Superior temporal gyrus (tissue), 1 donor: Measurements from ENCODE around the gene LIPA.

ENCODE experiments used
- DNase-seq: peaks from one replicate; pipeline ENCODE4 v3.0.0-alpha.2; 2016; ENCODE audit errors: extremely low spot score

Gene LIPA

DNA sequence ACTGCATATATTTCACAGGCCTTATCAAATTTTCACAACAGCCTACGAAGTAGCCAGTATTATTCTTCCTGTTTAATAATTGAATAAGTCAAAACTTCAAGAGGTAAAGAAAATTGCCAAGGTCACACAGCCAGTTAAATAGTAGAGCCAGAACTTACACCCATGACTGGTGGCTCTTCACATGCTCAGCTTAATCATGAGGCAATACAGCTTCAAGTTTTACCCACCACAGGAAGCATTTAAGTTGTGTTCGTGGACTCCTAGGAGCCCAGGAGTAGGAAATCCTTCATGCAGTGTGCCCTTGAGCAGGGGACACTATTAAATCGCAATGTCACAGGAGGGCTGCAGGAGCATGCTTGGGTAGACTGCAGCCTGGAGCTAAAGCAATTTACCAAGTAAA lies 11.1 kb downstream of the LIPA start:
- no peak for DNase-seq

GRCh38 chr10:89238956-89239644 lies 12.5 kb downstream of the LIPA start:
- DNase-seq: no peak

DNA sequence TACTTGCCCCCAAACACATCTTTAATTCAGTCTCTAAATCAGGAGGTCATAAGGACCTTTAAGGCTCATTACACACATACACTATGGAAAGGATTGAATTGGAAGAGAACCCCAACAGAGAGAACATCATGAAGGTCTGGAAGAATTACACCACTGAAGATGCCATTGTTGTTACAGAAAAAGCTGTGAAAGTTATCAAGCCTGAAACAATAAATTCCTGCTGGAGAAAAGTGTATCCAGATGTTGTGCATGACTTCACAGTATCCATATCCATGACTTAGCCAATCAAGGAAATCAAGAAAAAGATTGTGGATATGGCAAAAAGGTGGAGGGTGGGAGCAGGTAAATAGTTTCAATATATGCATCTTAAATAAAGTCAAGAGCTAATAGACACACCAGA lies 13.7 kb downstream of the LIPA start:
- no peak for DNase-seq

- DNase-seq: no peak
These were observed 15.3 kb downstream of the LIPA start for GRCh38 chr10:89236226-89236797.

DNA sequence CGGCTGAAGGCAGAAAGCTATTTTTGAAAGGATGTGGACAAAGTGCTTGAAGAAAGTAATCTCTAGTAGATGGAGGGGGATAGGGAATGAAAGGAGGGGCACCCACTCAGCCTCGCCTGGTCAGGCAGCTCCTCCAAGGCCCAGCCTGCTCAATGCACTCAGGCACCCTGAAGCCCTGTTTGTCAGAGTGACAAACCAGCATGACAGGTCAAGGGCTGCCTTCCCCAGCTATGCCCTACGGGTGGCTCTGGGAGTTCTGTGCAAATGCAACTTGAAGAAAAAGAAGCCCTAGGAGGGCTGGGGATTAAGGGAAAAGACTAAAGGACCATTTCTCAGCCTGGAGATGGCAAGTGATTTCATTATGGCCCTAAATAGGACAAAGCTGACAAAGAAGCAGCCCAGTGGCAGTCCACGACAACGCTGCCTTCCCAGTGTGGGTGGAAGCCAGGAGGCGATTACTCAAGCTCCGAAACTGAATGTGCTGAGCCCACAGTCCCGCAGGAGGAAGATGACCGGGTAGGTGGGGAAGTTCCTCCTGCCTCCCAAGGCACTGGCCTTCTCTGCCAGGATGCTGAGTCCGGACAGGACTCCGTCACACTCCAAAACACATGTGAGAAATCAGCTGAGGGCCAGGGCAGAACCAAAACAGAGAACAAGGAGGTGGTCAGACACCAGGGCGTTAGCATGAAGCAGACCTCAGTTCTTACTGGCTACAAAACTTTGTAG lies 16.3 kb downstream of the LIPA start:
- peak; percentile 83 for DNase-seq

GRCh38 chr10:89233033-89233432 lies 18.5 kb downstream of the LIPA start:
- peak; percentile 87 for DNase-seq

- DNase-seq: no peak
These were observed 22.6 kb downstream of the LIPA start for GRCh38 chr10:89228962-89229361.

- no peak for DNase-seq
These were observed 23.4 kb downstream of the LIPA start for GRCh38 chr10:89228146-89228545.

DNA sequence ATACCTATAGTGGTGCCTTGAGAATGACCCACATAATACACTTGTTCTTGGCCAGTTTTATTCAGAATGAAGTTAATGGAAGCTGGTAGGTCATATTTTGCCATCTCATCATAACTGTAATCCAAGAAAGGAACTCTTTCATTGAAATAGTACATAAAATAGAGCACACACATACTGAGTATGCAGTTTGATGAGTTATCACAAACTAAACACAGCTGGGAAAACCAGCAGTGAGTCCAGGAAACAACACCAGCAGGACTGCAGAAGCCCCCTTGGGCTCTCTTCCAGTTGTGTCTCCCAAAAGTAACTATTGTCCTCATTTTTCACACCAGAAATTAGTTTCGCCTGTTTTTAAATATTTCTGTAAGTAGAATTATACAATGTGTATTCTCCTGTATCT lies 24.7 kb downstream of the LIPA start:
- DNase-seq: no peak

DNA sequence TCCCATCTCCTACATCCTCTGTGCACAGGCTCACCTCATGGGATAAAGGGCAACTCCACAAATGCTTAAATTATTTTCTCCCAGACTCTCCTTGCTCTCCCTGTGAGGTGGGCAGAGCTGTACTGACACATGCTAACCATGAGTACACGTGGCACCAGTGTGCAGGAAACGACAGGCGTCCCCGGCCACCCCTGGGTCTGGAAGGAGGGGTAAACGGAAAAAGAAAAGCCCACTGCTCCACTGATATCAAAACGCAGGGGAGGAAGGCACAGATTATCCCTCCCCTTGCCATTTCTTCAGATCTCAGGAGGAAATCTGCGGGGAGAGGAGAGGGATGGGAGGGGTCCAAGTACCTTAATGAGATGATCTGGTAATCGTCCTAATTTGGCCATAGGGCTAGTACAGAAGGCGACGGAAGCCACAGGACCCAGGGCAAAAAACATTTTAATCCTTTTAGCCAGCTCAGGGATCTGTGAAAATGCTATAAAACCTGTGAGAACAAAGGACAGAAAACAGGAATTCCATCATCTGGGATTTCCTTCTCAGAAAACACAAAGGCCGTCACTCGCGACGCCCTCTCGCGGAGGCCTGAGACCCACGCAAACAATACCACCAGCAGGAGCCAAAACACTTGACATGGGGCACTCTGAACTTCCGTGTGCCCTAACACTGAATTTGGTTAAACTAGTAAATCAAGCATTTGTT lies 26.7 kb downstream of the LIPA start:
- DNase-seq: peak; percentile 80

- no peak for DNase-seq
These were observed 29.7 kb downstream of the LIPA start for GRCh38 chr10:89221919-89222318.

- DNase-seq: peak; percentile 74
These were observed 31.9 kb downstream of the LIPA start for GRCh38 chr10:89219513-89220218.

DNA sequence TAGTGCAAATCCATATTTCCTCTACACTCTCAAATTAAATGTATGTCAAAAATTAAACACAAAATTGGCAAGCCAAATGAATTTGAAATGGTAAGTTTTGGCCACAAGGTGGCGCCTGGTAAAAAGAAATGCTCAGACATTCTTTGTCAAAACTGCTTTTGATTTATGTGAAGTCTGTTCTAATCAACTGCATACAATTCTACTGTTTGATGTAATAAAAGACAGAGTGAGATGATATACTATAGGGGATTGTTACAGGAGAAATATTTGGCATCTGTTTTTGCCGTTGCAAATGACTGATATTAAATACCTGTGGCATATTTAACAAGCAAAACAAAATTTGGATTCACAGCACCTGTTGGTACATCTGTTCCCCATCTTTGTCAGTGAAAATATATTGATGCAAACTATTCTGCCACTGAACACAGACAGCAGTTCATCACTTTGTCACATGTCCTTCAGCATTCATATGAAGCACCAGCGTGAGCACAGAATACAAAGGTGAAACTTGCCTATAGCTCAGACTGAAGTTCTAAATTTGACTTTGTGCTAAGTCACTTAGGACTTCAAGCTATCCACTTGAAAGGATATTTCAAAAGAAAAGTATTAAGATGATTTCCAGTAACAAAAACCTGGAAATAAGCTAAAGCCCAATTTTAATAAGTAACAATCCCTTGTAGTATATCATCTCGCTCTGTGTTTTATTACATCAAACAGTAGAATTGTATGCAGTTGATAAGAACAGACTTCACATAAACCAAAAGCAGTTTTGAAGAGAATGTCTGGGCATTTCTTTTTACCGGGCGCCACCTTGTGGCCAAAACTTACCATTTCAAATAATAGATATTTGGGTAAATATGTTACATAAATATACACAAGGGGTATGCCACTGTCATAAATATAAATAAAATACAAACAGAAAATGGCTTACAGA lies 34.3 kb downstream of the LIPA start:
- DNase-seq: peak; percentile 98

DNA sequence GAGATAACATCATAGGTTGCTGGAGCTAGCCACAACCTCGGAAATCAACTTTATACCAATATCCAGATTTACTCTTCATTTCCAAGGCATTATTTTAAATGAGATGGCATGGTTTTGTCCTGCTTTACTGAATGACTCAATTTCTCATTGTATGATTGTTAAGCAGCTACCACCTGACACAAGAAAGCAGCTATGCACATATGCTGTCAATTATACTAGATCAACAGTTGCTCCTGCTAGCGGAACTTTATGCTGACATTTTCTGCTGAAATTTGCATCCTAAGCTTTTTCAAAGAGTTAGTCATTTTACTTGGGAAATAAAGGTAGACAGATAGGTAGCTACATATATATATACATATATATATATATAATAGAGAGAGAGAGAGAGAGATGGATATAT lies 35.5 kb downstream of the LIPA start:
- DNase-seq: no peak

GRCh38 chr10:89215511-89215910 lies 36.1 kb downstream of the LIPA start:
- DNase-seq: peak; percentile 86

GRCh38 chr10:89214566-89215165 lies 36.9 kb downstream of the LIPA start:
- peak; percentile 51 for DNase-seq

GRCh38 chr10:89213191-89213808 lies 38.3 kb downstream of the LIPA start:
- DNase-seq: peak; percentile 87

GRCh38 chr10:89210794-89211425 lies 40.7 kb downstream of the LIPA start:
- DNase-seq: no peak

- no peak for DNase-seq
These were observed 41.9 kb downstream of the LIPA start for GRCh38 chr10:89209718-89210117.
